Suprapubic skin (tissue), 4 donors: ENCODE measurements around the gene FAM237B. TPM values are rescaled to one million over a fixed set of nuclear protein-coding genes. Genes with fewer than 3 reads are reported as not detected.
A peak's percentile ranks its signal among the peaks of the same experiment; 100 is the strongest.

Experiments used
- DNase-seq, 2 donors: peaks; one replicate each; pipeline ENCODE4 v3.0.0-alpha.2; 2019; ENCODE audit warnings: low spot score in 2 of 2
- H3K27ac ChIP-seq: fragments of 200-600 bp; sonication (generic); one replicate; pipeline ENCODE4 v1.5.1; 2019
- H3K27me3 ChIP-seq: fragments of 200-600 bp; sonication (generic); one replicate; pipeline ENCODE4 v1.5.1; 2019
- H3K36me3 ChIP-seq: fragments of 200-600 bp; sonication (generic); one replicate; pipeline ENCODE4 v1.5.1; 2019
- H3K4me1 ChIP-seq: fragments of 200-600 bp; sonication (generic); one replicate; pipeline ENCODE4 v1.5.1; 2019
- H3K4me3 ChIP-seq: fragments of 200-600 bp; sonication (generic); one replicate; pipeline ENCODE4 v1.5.1; 2019; ENCODE audit warnings: mild to moderate bottlenecking
- H3K9me3 ChIP-seq: fragments of 200-600 bp; sonication (generic); one replicate; pipeline ENCODE4 v1.5.1; 2019
- CTCF ChIP-seq, 2 donors: fragments of 200-600 bp in 1 of 2; fragments of 450-650 bp in 1 of 2; sonication (generic) in 1 of 2; IDR thresholded peaks; one replicate each; pipeline ENCODE4 v1.5.1; 2016 to 2019; ENCODE audit warnings: antibody characterized with exemption in 2 of 2, mild to moderate bottlenecking in 1 of 2, moderate library complexity in 1 of 2
- EP300 ChIP-seq: sonication (generic); formaldehyde crosslinking; IDR thresholded peaks from one replicate; pipeline ENCODE4 v1.6.1; 2017; ENCODE audit warnings: antibody characterized with exemption
- POLR2A ChIP-seq, 2 donors: fragments of 450-650 bp; IDR thresholded peaks; one replicate each; pipeline ENCODE4 v1.6.1; 2017; ENCODE audit warnings: antibody characterized with exemption in 2 of 2, mild to moderate bottlenecking in 2 of 2, moderate library complexity in 2 of 2
- POLR2AphosphoS5 ChIP-seq, 3 donors: sonication (generic); formaldehyde crosslinking; IDR thresholded peaks; one replicate each; pipeline ENCODE4 v1.6.1; 2017; ENCODE audit warnings: antibody characterized with exemption in 3 of 3
- WGBS: methylation state at CpG from one replicate; pipeline ENCODE4 v1.1.5; 2018; 5-methylcytosine and 5-hydroxymethylcytosine counted together
- total RNA-seq, 4 donors: library from RNA; depleted of rRNA; stranded (reverse); fragments of >200 nt; gene quantifications; one replicate each; pipeline ENCODE4 v1.1.0, GENCODE V29; 2016

Gene FAM237B
- total RNA-seq, 4 donors from 2014 or later: not detected

GRCh38 chr7:90267263-90267858, 53.7 kb downstream of the FAM237B start:
- Histone ChIP-seq H3K27ac (peak overlapping the region; percentile 70), H3K9me3 (no peaks in the 10 kb centered on the region), H3K4me3 (no peak overlapping the region), H3K27me3 (no peaks in the 10 kb centered on the region), H3K4me1 (no peaks in the 10 kb centered on the region), H3K36me3 (no peaks in the 10 kb centered on the region)
- no peak for DNase-seq
- 70% methylated on average over 5 of the region's 5 CpGs for WGBS
- TF ChIP-seq POLR2AphosphoS5 (IDR thresholded peaks at IDR 0.05) (no peak), EP300 (no peak), POLR2A (IDR thresholded peaks at IDR 0.05) (no peak), CTCF (IDR thresholded peaks at IDR 0.05) (no peak)

GRCh38 chr7:90266808-90267207, 54.3 kb downstream of the FAM237B start:
- no peaks in the 10 kb centered on the region for H3K9me3 ChIP-seq
- peak overlapping the region; percentile 70 for H3K27ac ChIP-seq
- H3K4me3 ChIP-seq: no peak overlapping the region
- no peaks in the 10 kb centered on the region for H3K4me1 ChIP-seq
- H3K27me3 ChIP-seq: no peaks in the 10 kb centered on the region
- no peak for TF ChIP-seq POLR2A (IDR thresholded peaks at IDR 0.05)
- TF ChIP-seq EP300: no peak
- no peak for TF ChIP-seq CTCF (IDR thresholded peaks at IDR 0.05)
- no peak for TF ChIP-seq POLR2AphosphoS5 (IDR thresholded peaks at IDR 0.05)
- WGBS: 64% methylated on average over 3 of the region's 3 CpGs
- no peaks in the 10 kb centered on the region for H3K36me3 ChIP-seq
- DNase-seq: no peak

Other genes with a start within 250 kb of the FAM237B start
- 1 to 10 TPM; 1.5 to 6.0 (median 3.1) TPM for gene STEAP1, start 166.8 kb downstream of the FAM237B start, total RNA-seq
- 10 to 100 TPM in 1 of 4 donors, 1 to 10 TPM in 3; 2.9 to 13.2 (median 3.9) TPM for gene STEAP2, start 109.6 kb downstream of the FAM237B start, total RNA-seq
- 1 to 10 TPM; 1.3 to 9.8 (median 4.7) TPM for gene CFAP69, start 76.1 kb downstream of the FAM237B start, total RNA-seq
- gene GTPBP10, start 25.4 kb upstream of the FAM237B start, total RNA-seq: 10 to 100 TPM; 10.5 to 35.6 (median 13.7) TPM
- 10 to 100 TPM in 3 of 4 donors, 1 to 10 TPM in 1; 9.8 to 24.2 (median 17.7) TPM for gene CLDN12, start 82.2 kb upstream of the FAM237B start, total RNA-seq
- not detected for gene PTTG1IP2, start 148.3 kb upstream of the FAM237B start, total RNA-seq